ENCODE results near the gene TSPYL4. TPM values are rescaled to one million over a fixed set of nuclear protein-coding genes. Genes with fewer than 3 reads are reported as not detected.

The TSPYL4 gene
- total RNA-seq, 2 donors from 2014 or later = 27.1 to 27.2 TPM

GRCh38 chr6:116291701-116292396 lies 38.0 kb upstream of the TSPYL4 start:
- no peak for TF ChIP-seq CTCF (conservative IDR thresholded peaks at IDR 0.05)
- no peak overlapping the region for H3K9ac ChIP-seq (ENCODE audit: extremely low read depth, low read length, poor library complexity, severe bottlenecking)
- Mint-ChIP-seq H3K36me3 (ENCODE audit: low read depth) (no peaks in the 10 kb centered on the region), H3K27ac (no peak overlapping the region), H3K27me3 (ENCODE audit: insufficient read depth) (no peaks in the 10 kb centered on the region), H3K4me1 (no peaks in the 10 kb centered on the region), H3K4me3 (no peak overlapping the region), H3K9me3 (no peaks in the 10 kb centered on the region)
- WGBS, 2 experiments (ENCODE audit: insufficient coverage in 1 of 2, insufficient read length in 1 of 2) = 90 to 92% methylated on average over 4 of the region's 4 CpGs
- no peaks in the 10 kb centered on the region for H3K36me3 ChIP-seq (ENCODE audit: control insufficient read depth, insufficient read depth, low read length)
- H3K4me1 ChIP-seq (ENCODE audit: control insufficient read depth, insufficient read depth, low read length) = no peaks in the 10 kb centered on the region
- no peak overlapping the region for H3K27ac ChIP-seq (ENCODE audit: low read depth, low read length)
- H3K4me3 ChIP-seq (ENCODE audit: low read length) = no peak overlapping the region
- no peaks in the 10 kb centered on the region for H3K9me3 ChIP-seq (ENCODE audit: control insufficient read depth, low read length)
- no peak for DNase-seq
- no peaks in the 10 kb centered on the region for H3K27me3 ChIP-seq (ENCODE audit: control insufficient read depth, insufficient read depth, low read length, poor library complexity, severe bottlenecking)

- 96% methylated on average over 2 of the region's 2 CpGs; no CpG with 5 or more reads in 1 of the 2 experiments for WGBS, 2 experiments (ENCODE audit: insufficient coverage in 1 of 2, insufficient read length in 1 of 2)
- H3K4me1 Mint-ChIP-seq = no peaks in the 10 kb centered on the region
- no peak overlapping the region for H3K4me3 Mint-ChIP-seq
Measured at GRCh38 chr6:116290799-116291198, 36.9 kb upstream of the TSPYL4 start.

GRCh38 chr6:116289876-116290275 lies 36.0 kb upstream of the TSPYL4 start:
- H3K4me3 Mint-ChIP-seq = no peak overlapping the region
- H3K27ac Mint-ChIP-seq = no peak overlapping the region
- no peaks in the 10 kb centered on the region for H3K4me1 Mint-ChIP-seq
- no peak for TF ChIP-seq CTCF (conservative IDR thresholded peaks at IDR 0.05)
- no peak for DNase-seq
- Histone ChIP-seq H3K9ac (ENCODE audit: extremely low read depth, low read length, poor library complexity, severe bottlenecking) (no peak overlapping the region), H3K4me1 (ENCODE audit: control insufficient read depth, insufficient read depth, low read length) (no peaks in the 10 kb centered on the region), H3K27me3 (ENCODE audit: control insufficient read depth, insufficient read depth, low read length, poor library complexity, severe bottlenecking) (no peaks in the 10 kb centered on the region), H3K4me3 (ENCODE audit: low read length) (no peak overlapping the region), H3K27ac (ENCODE audit: low read depth, low read length) (no peak overlapping the region), H3K36me3 (ENCODE audit: control insufficient read depth, insufficient read depth, low read length) (no peaks in the 10 kb centered on the region), H3K9me3 (ENCODE audit: control insufficient read depth, low read length) (no peaks in the 10 kb centered on the region)
- H3K9me3 Mint-ChIP-seq = peaks cover 5% of the 10 kb centered on the region
- no peaks in the 10 kb centered on the region for H3K27me3 Mint-ChIP-seq (ENCODE audit: insufficient read depth)
- 83 to 89% methylated on average over 1 to 2 of the region's 2 CpGs for WGBS, 2 experiments (ENCODE audit: insufficient coverage in 1 of 2, insufficient read length in 1 of 2)
- no peaks in the 10 kb centered on the region for H3K36me3 Mint-ChIP-seq (ENCODE audit: low read depth)

More at GRCh38 chr6:116290799-116291198, 36.9 kb upstream of the TSPYL4 start:
- H3K9me3 ChIP-seq (ENCODE audit: control insufficient read depth, low read length) = no peaks in the 10 kb centered on the region
- Mint-ChIP-seq H3K36me3 (ENCODE audit: low read depth) (no peaks in the 10 kb centered on the region), H3K27me3 (ENCODE audit: insufficient read depth) (no peaks in the 10 kb centered on the region), H3K9me3 (no peaks in the 10 kb centered on the region), H3K27ac (no peak overlapping the region)
- H3K9ac ChIP-seq (ENCODE audit: extremely low read depth, low read length, poor library complexity, severe bottlenecking) = no peak overlapping the region
- H3K27me3 ChIP-seq (ENCODE audit: control insufficient read depth, insufficient read depth, low read length, poor library complexity, severe bottlenecking) = no peaks in the 10 kb centered on the region
- no peak for TF ChIP-seq CTCF (conservative IDR thresholded peaks at IDR 0.05)
- H3K4me3 ChIP-seq (ENCODE audit: low read length) = no peak overlapping the region
- H3K4me1 ChIP-seq (ENCODE audit: control insufficient read depth, insufficient read depth, low read length) = no peaks in the 10 kb centered on the region
- H3K27ac ChIP-seq (ENCODE audit: low read depth, low read length) = no peak overlapping the region
- H3K36me3 ChIP-seq (ENCODE audit: control insufficient read depth, insufficient read depth, low read length) = no peaks in the 10 kb centered on the region
- DNase-seq = no peak
